SJCRH30 (cell line): Measurements from ENCODE around the gene SLC22A25. TPM values are rescaled to one million over a fixed set of nuclear protein-coding genes. Genes with fewer than 3 reads are reported as not detected.
"Not testable (repeated sequence)": the region's sequence is repeated elsewhere in the genome, so short reads cannot be mapped to it uniquely, and the experiment has no call there.

Source experiments
- DNase-seq, 2 experiments: peaks; one replicate each; pipeline ENCODE4 v3.0.0-alpha.2; 2015 to 2020
- H3K27ac ChIP-seq: fragments of 250-450 bp; sonication (Bioruptor Pico); 2 replicates; pipeline ENCODE4 v1.5.1; 2020; ENCODE audit warnings: mild to moderate bottlenecking, moderate library complexity
- H3K27me3 ChIP-seq: fragments of 250-450 bp; sonication (Bioruptor Pico); 2 replicates; pipeline ENCODE4 v1.5.1; 2020; ENCODE audit warnings: mild to moderate bottlenecking, moderate library complexity
- H3K36me3 ChIP-seq: fragments of 250-450 bp; sonication (Bioruptor Pico); 2 replicates; pipeline ENCODE4 v1.5.1; 2020; ENCODE audit warnings: mild to moderate bottlenecking, moderate library complexity
- H3K4me1 ChIP-seq: fragments of 250-450 bp; sonication (Bioruptor Pico); 2 replicates; pipeline ENCODE4 v1.5.1; 2020; ENCODE audit warnings: mild to moderate bottlenecking, moderate library complexity
- H3K4me3 ChIP-seq: fragments of 250-450 bp; sonication (Bioruptor Pico); 2 replicates; pipeline ENCODE4 v1.5.1; 2020; ENCODE audit warnings: mild to moderate bottlenecking, moderate library complexity
- H3K9me3 ChIP-seq: fragments of 250-450 bp; sonication (Bioruptor Pico); replicated peaks from 2 replicates; pipeline ENCODE4 v1.5.1; 2020; ENCODE audit warnings: mild to moderate bottlenecking, moderate library complexity
- total RNA-seq: library from RNA; depleted of rRNA; stranded (reverse); fragments of >200 nt; shearing (Covaris generic); gene quantifications from 2 replicates; pipeline ENCODE4 v1.2.3, GENCODE V29; 2014; rRNA removed

The SLC22A25 gene
- total RNA-seq: not detected in 2 replicates

GRCh38 chr11:63243533-63243932 lies at the start of gene SLC22A25:
Gene SLC22A25, minus strand, starts transcription at chr11:63243599. Its CDS starts 13,947 bp downstream, at chr11:63229652.
- no peaks in the 10 kb centered on the region for H3K36me3 ChIP-seq
- no peak within 1 kb of the TSS for H3K4me3 ChIP-seq
- no peaks in the 10 kb centered on the region for H3K9me3 ChIP-seq
- H3K27ac ChIP-seq: no peak within 1 kb of the TSS
- no peaks in the 10 kb centered on the region for H3K27me3 ChIP-seq
- H3K4me1 ChIP-seq: no peaks in the 10 kb centered on the region
- no peak for DNase-seq

GRCh38 chr11:63290285-63290684 lies 46.9 kb upstream of the SLC22A25 start:
- Histone ChIP-seq H3K4me3 (no peak overlapping the region), H3K27ac (no peak overlapping the region), H3K9me3 (no peaks in the 10 kb centered on the region), H3K4me1 (no peaks in the 10 kb centered on the region), H3K27me3 (no peaks in the 10 kb centered on the region), H3K36me3 (no peaks in the 10 kb centered on the region)
- no peak for DNase-seq

- Histone ChIP-seq H3K4me3 (no peak overlapping the region), H3K27me3 (no peaks in the 10 kb centered on the region), H3K27ac (no peak overlapping the region), H3K4me1 (no peaks in the 10 kb centered on the region), H3K9me3 (no peaks in the 10 kb centered on the region), H3K36me3 (no peaks in the 10 kb centered on the region)
- DNase-seq: no peak
Measured at GRCh38 chr11:63289658-63290057, 46.3 kb upstream of the SLC22A25 start.

- Histone ChIP-seq H3K4me1 (no peaks in the 10 kb centered on the region), H3K27ac (no peak overlapping the region)
Measured at GRCh38 chr11:63282579-63282978, 39.2 kb upstream of the SLC22A25 start.

GRCh38 chr11:63280920-63281319 lies 37.5 kb upstream of the SLC22A25 start:
- Histone ChIP-seq H3K27me3 (no peaks in the 10 kb centered on the region), H3K9me3 (no peaks in the 10 kb centered on the region), H3K4me3 (no peak overlapping the region), H3K27ac (no peak overlapping the region), H3K4me1 (no peaks in the 10 kb centered on the region), H3K36me3 (no peaks in the 10 kb centered on the region)
- no peak for DNase-seq

More at GRCh38 chr11:63282579-63282978, 39.2 kb upstream of the SLC22A25 start:
- H3K4me3 ChIP-seq: no peak overlapping the region
- no peaks in the 10 kb centered on the region for H3K36me3 ChIP-seq
- H3K27me3 ChIP-seq: no peaks in the 10 kb centered on the region
- no peaks in the 10 kb centered on the region for H3K9me3 ChIP-seq
- DNase-seq: no peak

- Histone ChIP-seq H3K4me3 (no peak overlapping the region), H3K4me1 (no peaks in the 10 kb centered on the region), H3K27me3 (no peaks in the 10 kb centered on the region), H3K27ac (no peak overlapping the region), H3K9me3 (no peaks in the 10 kb centered on the region), H3K36me3 (no peaks in the 10 kb centered on the region)
- no peak for DNase-seq
Measured at GRCh38 chr11:63277345-63277943, 34.0 kb upstream of the SLC22A25 start.

- peak in 1 of 2 experiments; percentile 4 for DNase-seq
- Histone ChIP-seq H3K36me3 (no peaks in the 10 kb centered on the region), H3K4me3 (no peak overlapping the region), H3K27me3 (no peaks in the 10 kb centered on the region), H3K4me1 (no peaks in the 10 kb centered on the region), H3K9me3 (no peaks in the 10 kb centered on the region), H3K27ac (no peak overlapping the region)
Measured at GRCh38 chr11:63274776-63275175, 31.4 kb upstream of the SLC22A25 start.

GRCh38 chr11:63273685-63274084 lies 30.3 kb upstream of the SLC22A25 start:
- H3K9me3 ChIP-seq: no peaks in the 10 kb centered on the region
- DNase-seq: no peak
- no peak overlapping the region for H3K27ac ChIP-seq
- H3K36me3 ChIP-seq: no peaks in the 10 kb centered on the region
- no peaks in the 10 kb centered on the region for H3K4me1 ChIP-seq
- no peak overlapping the region for H3K4me3 ChIP-seq
- no peaks in the 10 kb centered on the region for H3K27me3 ChIP-seq

- H3K4me1 ChIP-seq: no peaks in the 10 kb centered on the region
- no peak overlapping the region for H3K4me3 ChIP-seq
- H3K27ac ChIP-seq: no peak overlapping the region
- H3K9me3 ChIP-seq: no peaks in the 10 kb centered on the region
- H3K27me3 ChIP-seq: no peaks in the 10 kb centered on the region; the same call in 1 of the 2 replicates
- no peak for DNase-seq
- no peaks in the 10 kb centered on the region for H3K36me3 ChIP-seq
Measured at GRCh38 chr11:63262547-63262946, 19.1 kb upstream of the SLC22A25 start.

- Histone ChIP-seq H3K27me3 (no peaks in the 10 kb centered on the region), H3K9me3 (no peaks in the 10 kb centered on the region), H3K4me3 (no peak overlapping the region), H3K36me3 (no peaks in the 10 kb centered on the region), H3K4me1 (no peaks in the 10 kb centered on the region), H3K27ac (no peak overlapping the region)
- no peak for DNase-seq
Measured at GRCh38 chr11:63251312-63251711, 7.9 kb upstream of the SLC22A25 start.

GRCh38 chr11:63250162-63251050 lies 7.0 kb upstream of the SLC22A25 start:
- Histone ChIP-seq H3K27me3 (no peaks in the 10 kb centered on the region), H3K9me3 (no peaks in the 10 kb centered on the region)

GRCh38 chr11:63248966-63249365 lies 5.6 kb upstream of the SLC22A25 start:
- Histone ChIP-seq H3K9me3 (no peaks in the 10 kb centered on the region), H3K27ac (no peak overlapping the region), H3K36me3 (no peaks in the 10 kb centered on the region), H3K4me1 (no peaks in the 10 kb centered on the region), H3K4me3 (no peak overlapping the region), H3K27me3 (no peaks in the 10 kb centered on the region)
- DNase-seq: no peak

More at GRCh38 chr11:63250162-63251050, 7.0 kb upstream of the SLC22A25 start:
- H3K27ac ChIP-seq: no peak overlapping the region
- H3K4me1 ChIP-seq: no peaks in the 10 kb centered on the region
- no peaks in the 10 kb centered on the region for H3K36me3 ChIP-seq
- no peak for DNase-seq
- H3K4me3 ChIP-seq: no peak overlapping the region

- not testable (repeated sequence) for H3K4me3 ChIP-seq, H3K27me3 ChIP-seq, H3K9me3 ChIP-seq, DNase-seq, H3K4me1 ChIP-seq, H3K27ac ChIP-seq, H3K36me3 ChIP-seq
Measured at GRCh38 chr11:63247237-63248002, 4.0 kb upstream of the SLC22A25 start.

- no peak for DNase-seq
- Histone ChIP-seq H3K4me3 (no peak overlapping the region), H3K4me1 (no peaks in the 10 kb centered on the region), H3K9me3 (no peaks in the 10 kb centered on the region), H3K27ac (no peak overlapping the region), H3K36me3 (no peaks in the 10 kb centered on the region), H3K27me3 (no peaks in the 10 kb centered on the region)
Measured at GRCh38 chr11:63246045-63246444, 2.6 kb upstream of the SLC22A25 start.

GRCh38 chr11:63244862-63245261 lies 1.5 kb upstream of the SLC22A25 start:
- H3K36me3 ChIP-seq: no peaks in the 10 kb centered on the region
- no peak overlapping the region for H3K4me3 ChIP-seq
- DNase-seq: no peak
- H3K4me1 ChIP-seq: no peaks in the 10 kb centered on the region
- no peak overlapping the region for H3K27ac ChIP-seq
- H3K27me3 ChIP-seq: no peaks in the 10 kb centered on the region
- H3K9me3 ChIP-seq: no peaks in the 10 kb centered on the region
